HUES6 (cell line): ENCODE results near the gene BICC1.

Source experiments
- H3K27ac ChIP-seq: 2 replicates; pipeline ENCODE4 v1.7.0; 2013; ENCODE audit warnings: low read depth, mild to moderate bottlenecking, low read length, inconsistent platforms
- H3K27me3 ChIP-seq: 2 replicates; pipeline ENCODE4 v1.6.1; 2013; ENCODE audit warnings: low read length; ENCODE audit not compliant: control insufficient read depth, insufficient read depth
- H3K36me3 ChIP-seq: 2 replicates; pipeline ENCODE4 v1.6.1; 2013; ENCODE audit warnings: low read length; ENCODE audit not compliant: control insufficient read depth, insufficient read depth
- H3K4me1 ChIP-seq: 2 replicates; pipeline ENCODE4 v1.6.1; 2013; ENCODE audit warnings: low read length; ENCODE audit not compliant: control insufficient read depth, insufficient read depth
- H3K4me3 ChIP-seq: 2 replicates; pipeline ENCODE4 v1.5.1; 2013; ENCODE audit warnings: low read depth, low read length
- H3K9ac ChIP-seq: one replicate; pipeline ENCODE4 v1.6.1; 2013; ENCODE audit warnings: mild to moderate bottlenecking, low read length
- H3K9me3 ChIP-seq: 2 replicates; pipeline ENCODE4 v1.6.1; 2013; ENCODE audit warnings: low read depth, low read length; ENCODE audit not compliant: control insufficient read depth, insufficient read depth

Gene BICC1

DNA sequence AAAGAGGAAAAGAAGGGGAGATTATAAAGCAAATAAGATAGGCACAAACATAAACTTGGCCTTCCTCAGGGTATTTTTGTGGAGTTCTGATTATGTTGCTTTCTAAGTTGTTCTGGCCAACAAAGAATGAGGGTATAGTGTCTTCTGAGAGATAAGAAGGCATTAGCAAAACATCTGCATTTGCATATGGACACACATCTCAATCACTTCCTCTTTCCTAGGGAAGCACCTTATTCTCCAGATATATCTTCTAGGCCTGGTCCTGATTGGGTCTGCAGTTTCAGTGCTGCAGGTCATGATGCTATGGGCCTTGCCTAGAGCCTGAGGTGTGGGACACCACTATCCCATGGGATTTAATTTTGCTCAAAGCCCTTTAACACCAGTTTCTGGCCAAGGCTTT, 355.0 kb downstream of the BICC1 start:
- H3K9me3 ChIP-seq = no peaks in the 10 kb centered on the region
- no peaks in the 10 kb centered on the region for H3K27me3 ChIP-seq
- H3K4me1 ChIP-seq = peaks cover 6% of the 10 kb centered on the region; the same call in 1 of the 2 replicates
- H3K4me3 ChIP-seq = no peak overlapping the region
- no peak overlapping the region for H3K9ac ChIP-seq
- no peak overlapping the region for H3K27ac ChIP-seq
- H3K36me3 ChIP-seq = no peaks in the 10 kb centered on the region

DNA sequence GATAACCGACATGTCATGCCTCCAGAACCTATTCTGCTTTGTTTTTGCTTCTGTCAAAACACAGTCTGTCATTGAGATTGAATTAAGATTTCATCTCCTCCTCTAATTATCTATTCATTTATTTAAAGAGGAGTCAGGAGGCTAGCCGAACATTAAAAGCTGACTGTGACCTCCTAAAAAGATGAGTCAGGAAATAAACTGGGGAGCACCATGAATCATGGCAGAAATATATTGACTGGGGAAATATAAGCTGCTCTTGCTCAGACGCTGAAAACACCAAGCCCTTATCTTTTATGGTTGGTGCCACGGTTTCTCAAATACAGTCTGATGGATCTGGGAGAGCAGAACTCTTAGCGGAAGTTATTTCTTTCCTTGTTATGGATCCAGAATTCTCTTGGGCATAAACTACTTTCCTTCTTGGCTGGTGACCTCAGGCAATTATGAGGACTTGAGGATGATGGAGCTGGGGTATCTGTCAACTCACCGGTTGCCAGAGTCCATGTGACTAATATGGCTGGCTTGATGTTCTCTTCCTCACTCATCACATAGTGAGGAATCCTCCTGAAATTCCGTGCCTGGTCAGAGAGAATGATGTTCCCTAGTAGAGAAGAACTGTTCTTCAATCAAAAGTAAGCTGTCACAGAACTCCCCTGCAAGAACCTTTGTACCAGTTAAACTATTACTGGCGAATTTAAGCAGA, 356.2 kb downstream of the BICC1 start:
- Histone ChIP-seq H3K4me3 (no peak overlapping the region), H3K9ac (no peak overlapping the region), H3K27me3 (no peaks in the 10 kb centered on the region), H3K4me1 (peaks cover 6% of the 10 kb centered on the region; the same call in 1 of the 2 replicates), H3K36me3 (no peaks in the 10 kb centered on the region), H3K9me3 (no peaks in the 10 kb centered on the region), H3K27ac (no peak overlapping the region)

DNA sequence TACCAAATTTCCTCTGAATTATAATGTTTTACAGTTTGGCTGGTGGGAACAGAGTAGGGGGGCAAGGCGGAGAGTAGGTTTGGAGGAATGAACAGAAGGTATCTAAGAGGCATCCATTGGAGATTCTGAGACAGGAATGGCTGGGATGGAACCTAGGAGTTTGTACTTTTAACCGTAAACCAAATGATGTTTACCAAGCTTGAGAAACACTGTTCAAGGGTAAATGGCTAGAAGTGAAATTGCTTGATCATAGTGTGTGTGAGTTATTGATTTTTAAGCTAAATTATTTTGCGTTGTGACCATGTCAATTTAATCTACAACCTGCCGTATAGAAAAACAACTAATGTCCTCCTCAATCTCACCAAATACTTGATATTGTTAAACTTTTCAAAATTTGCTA, 357.4 kb downstream of the BICC1 start:
- Histone ChIP-seq H3K36me3 (no peaks in the 10 kb centered on the region), H3K4me1 (peaks cover 6% of the 10 kb centered on the region; the same call in 1 of the 2 replicates), H3K27ac (no peak overlapping the region), H3K9ac (no peak overlapping the region), H3K27me3 (no peaks in the 10 kb centered on the region), H3K4me3 (no peak overlapping the region), H3K9me3 (no peaks in the 10 kb centered on the region)

DNA sequence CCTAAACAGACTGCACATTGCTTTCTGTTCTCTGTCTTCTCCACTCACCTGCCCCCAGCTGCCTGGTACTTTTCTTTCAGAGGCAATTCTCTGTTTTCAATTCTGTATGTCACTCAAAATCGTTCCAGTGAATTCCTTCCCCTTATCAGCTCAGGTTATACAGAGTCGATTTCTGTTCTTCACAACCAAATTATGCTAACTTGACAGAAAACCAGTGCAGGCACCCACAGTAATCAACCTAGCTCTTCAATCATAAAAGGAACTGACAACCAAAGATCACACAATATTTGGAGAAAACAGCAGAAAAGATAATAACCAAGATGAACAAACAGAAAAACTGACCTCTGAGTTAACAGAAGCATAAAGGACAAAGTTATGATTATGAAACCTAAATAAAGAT, 360.5 kb downstream of the BICC1 start:
- no peaks in the 10 kb centered on the region for H3K4me1 ChIP-seq
- H3K36me3 ChIP-seq = no peaks in the 10 kb centered on the region
- H3K27ac ChIP-seq = no peak overlapping the region
- H3K4me3 ChIP-seq = no peak overlapping the region
- no peaks in the 10 kb centered on the region for H3K27me3 ChIP-seq
- H3K9me3 ChIP-seq = no peaks in the 10 kb centered on the region
- no peak overlapping the region for H3K9ac ChIP-seq
